NCI-H510A treated with DMSO at 0.1 percent for 48 hours (cell line): Measurements from ENCODE around the gene NFATC2IP.
A peak's percentile ranks its signal among the peaks of the same experiment; 100 is the strongest.

Source experiments
- DNase-seq: peaks from one replicate; lab custom pipeline; 2025; lab: John Stamatoyannopoulos, UW

The NFATC2IP gene

DNA sequence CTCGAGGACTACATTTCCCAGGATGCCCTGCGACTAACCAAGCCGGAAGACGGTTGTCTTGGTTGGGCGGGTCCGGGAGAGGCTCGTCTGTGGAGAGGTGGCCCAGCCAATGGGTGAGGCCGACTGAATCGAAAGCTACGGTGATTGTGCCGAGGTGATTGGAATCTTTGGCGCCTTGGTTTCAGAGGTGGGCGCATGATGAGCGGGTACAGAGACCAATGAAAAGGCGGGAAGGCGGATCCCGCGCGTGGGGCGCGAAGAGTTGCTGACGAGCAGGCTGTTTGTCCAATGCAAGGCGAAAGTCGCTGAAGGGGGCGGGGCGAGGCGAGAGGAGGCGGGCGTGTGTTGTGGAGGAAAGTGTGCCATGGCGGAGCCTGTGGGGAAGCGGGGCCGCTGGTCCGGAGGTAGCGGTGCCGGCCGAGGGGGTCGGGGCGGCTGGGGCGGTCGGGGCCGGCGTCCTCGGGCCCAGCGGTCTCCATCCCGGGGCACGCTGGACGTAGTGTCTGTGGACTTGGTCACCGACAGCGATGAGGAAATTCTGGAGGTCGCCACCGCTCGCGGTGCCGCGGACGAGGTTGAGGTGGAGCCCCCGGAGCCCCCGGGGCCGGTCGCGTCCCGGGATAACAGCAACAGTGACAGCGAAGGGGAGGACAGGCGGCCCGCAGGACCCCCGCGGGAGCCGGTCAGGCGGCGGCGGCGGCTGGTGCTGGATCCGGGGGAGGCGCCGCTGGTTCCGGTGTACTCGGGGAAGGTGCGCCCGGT, at the start of gene NFATC2IP:
TSS of gene NFATC2IP (plus strand) at position 290 of the 762 bp plus-strand sequence. CDS start at position 365, 75 bp downstream.
- peak; percentile 100 for DNase-seq

DNA sequence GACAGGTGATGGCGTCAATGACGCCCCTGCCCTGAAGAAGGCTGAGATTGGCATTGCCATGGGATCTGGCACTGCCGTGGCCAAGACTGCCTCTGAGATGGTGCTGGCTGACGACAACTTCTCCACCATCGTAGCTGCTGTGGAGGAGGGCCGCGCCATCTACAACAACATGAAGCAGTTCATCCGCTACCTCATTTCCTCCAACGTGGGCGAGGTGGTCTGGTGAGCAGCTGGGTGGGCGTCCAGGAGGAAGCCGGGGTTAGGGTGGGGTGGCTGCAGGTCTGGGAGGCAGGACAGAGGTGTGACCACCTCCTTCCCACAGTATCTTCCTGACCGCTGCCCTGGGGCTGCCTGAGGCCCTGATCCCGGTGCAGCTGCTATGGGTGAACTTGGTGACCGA, 48.9 kb upstream of the NFATC2IP start:
- DNase-seq: no peak

DNA sequence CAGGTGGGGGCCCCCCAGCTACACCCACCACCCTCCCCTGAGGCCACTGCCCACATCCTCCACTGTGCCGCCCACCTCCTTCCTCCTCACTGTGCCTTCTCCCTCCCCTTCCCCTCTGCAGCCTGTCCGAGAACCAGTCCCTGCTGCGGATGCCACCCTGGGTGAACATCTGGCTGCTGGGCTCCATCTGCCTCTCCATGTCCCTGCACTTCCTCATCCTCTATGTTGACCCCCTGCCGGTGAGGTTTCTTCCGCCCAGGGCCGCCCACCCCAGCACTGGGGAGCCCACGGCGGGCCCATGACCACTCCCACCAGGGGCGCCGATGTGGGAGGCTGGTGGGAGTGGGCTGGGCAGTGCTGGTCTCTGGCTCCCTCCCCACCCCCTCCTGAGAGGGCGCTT, 47.8 kb upstream of the NFATC2IP start:
- no peak for DNase-seq

DNA sequence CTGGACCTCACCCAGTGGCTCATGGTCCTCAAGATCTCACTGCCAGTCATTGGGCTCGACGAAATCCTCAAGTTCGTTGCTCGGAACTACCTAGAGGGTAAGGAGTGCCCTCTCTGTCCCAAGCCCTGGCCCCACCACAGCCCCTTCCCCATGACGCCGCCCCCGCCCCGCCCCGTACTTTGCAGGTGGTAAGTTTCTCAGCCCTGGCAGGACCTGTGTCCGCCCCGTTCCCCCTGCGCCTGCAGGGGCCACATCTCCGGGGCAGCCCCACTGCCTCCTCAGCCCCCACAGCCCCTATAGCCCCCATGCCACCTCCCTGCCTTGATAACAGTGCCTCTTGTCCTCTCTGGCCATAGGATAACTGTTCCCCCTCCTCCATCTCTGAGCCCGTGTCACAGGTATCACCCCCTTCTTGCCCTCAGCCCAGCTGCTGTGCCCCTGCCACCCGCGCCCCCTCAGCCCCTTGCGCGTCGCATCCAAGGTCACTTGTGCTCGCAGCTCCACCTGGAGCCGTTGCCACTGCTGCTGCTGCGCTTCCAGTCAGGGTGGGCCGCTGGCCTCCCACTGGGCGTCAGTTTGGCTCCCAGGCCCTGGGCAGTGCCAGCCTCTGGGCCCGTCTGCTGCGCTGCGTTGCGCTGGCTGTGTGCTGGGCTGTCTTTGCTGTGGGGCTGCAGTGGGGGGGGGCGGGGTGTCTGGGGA, 47.2 kb upstream of the NFATC2IP start:
- no peak for DNase-seq

DNA sequence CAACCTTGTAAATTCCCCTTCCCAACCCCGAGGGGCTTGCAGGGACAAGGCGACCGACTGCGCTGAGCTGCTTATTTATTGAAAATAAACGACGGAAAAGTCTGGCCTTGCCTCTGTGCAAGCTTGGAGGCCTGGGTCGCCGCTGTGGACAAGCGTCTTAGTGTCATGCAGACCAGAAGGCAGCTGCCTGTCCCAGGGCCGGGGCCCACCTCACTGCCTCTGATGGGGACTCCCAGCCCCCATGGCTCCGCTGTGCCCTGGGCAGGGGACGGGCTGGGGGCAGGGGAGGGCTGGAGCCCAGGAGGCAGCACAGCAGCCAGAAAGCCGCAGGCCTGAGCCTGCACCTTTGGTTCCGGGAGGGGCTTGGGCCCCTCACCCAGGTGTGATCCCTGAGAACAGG, 46.4 kb upstream of the NFATC2IP start:
- no peak for DNase-seq

DNA sequence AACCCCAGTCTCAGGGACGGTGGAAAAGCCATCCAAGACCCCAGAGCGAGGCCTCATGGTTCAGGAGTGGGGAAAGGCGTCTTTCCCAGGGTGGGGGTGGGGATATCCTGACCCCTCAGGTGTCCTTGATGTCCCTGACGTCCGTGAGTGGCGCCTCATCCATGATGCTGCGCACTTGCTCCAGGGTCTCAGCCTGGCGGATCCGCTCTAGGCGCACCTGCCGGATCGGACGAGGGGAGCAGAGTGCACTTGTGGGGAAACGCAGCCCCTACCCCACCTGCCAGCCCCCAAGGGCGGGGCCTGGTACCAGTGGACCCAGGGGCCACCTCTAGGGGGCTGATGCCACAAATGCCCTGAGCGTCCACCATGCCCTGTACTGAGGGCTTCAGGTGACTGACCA, 45.9 kb upstream of the NFATC2IP start:
- DNase-seq: no peak

DNA sequence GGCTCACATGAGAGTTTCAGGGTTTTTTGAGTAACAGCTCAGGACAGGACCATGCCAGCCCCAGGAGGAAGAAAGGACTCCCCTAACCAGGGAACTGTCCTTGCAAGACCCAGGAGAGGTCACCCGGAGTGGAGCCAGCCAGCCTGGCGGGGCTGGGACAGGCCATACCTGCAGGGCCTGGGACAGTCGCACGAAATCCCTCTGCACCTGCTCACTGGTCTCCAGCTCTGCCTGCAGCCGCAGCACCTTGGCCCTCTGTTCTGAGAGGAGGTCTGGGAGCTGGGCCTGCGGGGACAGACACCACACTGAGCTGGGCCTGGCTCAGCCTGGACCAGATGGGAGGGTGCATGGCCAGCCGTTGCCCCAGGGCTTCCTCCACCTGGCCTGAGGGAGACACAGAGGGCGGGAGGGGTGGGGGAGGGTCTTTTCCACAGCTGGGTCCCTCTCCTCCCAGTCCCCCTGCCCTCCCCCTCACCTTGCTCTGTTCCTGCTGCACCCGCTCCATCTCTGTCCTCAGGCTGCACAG, 45.4 kb upstream of the NFATC2IP start:
- DNase-seq: no peak

DNA sequence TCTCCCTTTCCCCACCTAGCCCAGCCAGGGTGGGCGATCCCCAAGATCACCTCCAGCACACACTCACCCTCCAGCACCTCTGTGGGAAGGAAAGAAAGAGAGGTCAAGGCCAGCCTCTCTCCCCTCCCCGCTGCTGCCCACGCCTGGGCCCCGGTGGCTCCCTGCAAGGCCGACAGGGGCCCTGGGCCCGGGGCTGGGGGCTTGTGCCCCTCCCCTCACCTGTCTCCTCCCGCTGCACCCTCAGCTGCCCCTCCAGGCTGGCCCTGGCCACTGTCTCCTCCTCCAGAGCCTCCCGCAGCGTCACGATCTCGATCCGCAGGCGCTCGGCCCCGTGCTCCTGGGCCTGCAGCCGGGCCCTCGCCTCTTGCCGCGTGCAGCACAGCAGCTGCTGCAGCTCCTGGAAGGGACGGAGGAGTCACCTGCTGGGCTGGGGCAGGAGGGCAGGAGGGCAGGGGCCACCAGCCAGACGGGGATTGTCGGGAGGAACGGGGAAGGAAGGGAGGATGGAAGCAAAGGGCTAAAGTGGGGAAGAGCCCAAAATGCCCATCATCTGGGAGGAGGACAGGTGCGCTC, 44.9 kb upstream of the NFATC2IP start:
- DNase-seq: no peak

DNA sequence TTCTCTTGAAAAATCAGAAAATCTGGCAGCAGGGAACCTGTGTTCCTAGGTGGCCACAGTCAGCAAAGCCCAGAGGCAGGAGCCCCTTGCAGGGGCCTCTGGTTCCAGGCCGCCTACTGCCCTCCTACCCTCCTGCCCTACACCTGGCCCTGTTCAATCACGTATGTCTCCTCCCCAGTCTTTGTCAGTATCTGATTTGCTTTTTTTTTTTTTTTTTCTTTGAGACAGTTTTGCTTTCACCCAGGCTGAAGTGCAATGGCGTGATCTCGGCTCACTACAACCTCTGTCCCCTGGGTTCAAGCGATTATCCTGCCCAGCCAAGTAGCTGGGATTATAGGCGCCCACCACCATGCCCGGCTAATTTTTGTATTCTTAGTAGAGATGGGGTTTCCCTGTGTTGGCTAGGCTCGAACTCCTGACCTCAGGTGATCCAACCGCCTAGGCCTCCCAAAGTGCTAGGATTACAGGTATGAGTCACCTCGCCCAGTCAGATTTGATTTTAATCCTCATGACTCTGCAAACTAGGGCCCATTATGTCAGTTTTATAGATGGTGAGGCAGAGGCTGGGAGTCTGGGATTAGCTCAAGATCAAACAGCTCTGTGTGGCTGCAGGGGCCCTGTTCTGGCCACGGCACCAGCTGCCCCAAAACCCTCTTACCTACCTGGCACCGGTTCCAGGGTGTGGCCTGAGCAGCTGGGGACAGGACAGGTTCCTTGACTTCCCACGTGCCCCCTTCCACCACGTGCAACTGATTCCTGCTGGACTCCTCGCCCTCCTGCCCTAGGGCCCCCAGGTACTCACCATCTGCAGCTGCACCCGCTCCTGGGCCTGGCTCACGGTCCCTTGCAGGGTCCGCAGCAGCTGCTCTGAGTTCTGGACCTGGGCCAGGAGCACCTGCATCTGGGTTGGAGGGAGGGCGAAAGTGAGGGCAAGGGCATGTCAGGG, 40.4 kb upstream of the NFATC2IP start:
- DNase-seq: peak; percentile 54

DNA sequence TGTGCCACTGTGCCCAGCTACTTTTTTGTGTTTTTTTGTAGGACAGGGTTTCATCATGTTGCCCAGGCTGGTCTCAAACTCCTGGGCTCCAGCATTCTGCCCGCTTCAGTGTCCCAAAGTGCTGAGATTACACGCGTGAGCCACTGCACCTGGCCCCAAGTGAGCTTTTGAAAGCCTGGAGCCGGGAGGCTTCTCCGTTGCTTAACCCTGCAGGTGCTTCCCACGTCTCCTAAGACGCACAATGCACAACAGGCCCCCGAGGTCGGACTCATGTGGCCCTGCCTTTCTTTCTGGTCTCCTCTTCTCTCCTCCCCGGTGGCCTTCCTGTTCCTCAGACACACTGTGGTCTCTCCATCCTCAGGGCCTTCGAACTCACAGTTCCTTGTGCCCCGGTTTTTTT, 38.2 kb upstream of the NFATC2IP start:
- DNase-seq: no peak

DNA sequence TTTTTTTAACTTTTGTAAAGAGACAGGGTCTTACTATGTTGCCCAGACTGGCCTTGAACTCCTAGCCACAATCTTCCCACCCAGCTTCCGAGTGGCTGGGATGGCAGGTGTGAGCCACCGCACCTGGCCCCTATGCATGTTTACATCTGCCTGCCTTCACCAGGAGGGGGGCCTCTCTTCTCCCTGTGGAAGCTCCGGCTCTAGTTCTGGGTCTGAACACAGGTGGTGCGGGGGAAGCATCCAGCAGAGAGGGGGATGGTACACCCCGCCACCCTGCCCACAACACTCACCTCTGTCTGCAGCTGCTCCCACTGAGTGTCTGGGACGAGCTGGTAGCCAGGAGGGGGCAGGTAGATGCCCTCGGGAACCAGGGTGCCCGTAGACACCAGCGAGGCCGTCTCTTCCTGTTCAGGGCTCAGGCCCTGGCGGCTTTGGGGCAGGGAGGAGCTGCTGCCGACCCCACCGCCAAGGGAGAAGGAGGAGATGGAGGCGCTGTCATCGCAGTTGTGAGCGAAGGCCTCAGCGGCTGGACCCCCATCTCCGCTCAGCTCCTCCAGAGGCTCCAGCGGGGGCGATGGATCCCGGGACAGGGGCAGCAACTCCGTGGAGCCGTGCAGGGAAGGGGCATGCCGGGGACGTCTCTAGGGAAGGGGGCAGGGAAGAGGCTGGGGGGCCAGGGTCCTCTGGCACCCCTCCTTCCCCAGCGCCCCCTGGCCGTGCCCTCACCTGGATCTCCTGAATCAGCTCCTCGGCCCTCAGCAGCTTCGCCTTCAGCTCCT, 36.6 kb upstream of the NFATC2IP start:
- DNase-seq: peak; percentile 89

DNA sequence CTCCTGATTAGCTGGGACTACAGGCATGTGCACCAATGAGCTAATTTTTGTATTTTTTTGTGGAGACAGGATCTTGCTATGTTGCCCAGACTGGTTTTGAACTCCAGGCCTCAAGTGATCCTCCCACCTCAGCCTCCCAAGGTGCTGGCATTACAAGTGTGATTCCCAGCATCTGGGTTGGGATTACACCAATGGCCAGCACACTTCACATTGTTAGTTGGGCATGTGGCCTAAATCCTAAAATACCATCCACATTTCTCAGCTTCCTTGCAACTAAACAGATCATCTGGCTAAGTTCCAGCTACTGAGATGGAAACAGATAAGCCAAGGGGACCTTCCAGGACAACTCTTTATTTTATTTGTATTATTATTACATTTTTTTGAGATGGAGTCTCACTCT, 35.6 kb upstream of the NFATC2IP start:
- no peak for DNase-seq

DNA sequence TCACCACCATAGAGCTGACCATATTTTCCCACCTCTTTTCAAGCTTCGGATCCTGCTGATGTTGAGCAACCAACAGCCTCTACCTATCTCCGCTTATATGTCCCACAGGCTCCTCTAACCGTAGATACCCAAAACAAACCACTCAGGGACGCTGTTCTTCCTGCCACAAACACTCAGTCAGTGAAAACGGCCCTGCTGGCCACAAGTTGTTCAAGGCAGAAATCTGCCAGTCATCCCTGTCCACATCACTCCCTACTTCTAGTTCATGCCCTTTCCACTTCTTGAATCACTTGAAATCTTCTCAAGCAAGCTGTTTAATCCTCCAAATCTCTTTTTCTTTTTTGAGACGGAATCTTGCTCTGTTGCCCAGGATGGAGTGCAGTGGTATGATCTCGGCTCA, 33.6 kb upstream of the NFATC2IP start:
- no peak for DNase-seq

DNA sequence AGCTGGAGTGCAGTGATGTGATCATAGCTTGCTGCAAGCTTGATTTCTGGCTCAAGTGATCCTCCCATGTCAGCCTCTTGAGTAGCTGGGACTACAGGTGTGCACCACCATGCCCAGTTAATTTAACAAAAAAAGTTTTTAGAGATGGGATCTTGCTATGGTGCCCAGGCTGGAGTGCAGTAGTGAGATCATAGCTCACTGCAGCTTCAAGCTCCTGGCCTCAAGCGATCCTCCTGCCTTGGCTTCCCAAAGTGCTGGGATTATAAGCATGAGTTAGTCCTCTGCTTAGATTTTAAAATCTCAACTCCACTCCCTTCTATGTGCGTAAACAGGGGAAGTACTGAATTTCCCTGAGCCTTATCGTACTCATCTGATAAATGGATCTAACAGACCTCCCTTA, 32.0 kb upstream of the NFATC2IP start:
- DNase-seq: no peak

DNA sequence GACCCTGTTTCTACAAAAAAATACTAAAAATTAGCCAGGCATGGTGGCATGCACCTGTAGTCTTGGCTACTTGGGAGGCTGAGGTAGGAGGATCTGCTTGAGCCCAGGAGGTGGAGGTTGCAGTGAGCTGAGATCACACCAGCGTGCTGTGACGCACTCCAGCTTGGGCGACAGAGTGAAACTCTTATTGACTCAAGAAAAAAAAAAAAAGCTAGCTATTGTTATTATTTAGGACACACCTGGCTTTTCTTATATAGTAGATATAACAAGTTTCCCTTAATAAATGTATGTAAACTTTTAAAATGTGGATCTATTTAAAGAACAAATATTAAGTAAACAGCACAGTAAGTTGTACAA, 27.5 kb upstream of the NFATC2IP start:
- peak; percentile 74 for DNase-seq

DNA sequence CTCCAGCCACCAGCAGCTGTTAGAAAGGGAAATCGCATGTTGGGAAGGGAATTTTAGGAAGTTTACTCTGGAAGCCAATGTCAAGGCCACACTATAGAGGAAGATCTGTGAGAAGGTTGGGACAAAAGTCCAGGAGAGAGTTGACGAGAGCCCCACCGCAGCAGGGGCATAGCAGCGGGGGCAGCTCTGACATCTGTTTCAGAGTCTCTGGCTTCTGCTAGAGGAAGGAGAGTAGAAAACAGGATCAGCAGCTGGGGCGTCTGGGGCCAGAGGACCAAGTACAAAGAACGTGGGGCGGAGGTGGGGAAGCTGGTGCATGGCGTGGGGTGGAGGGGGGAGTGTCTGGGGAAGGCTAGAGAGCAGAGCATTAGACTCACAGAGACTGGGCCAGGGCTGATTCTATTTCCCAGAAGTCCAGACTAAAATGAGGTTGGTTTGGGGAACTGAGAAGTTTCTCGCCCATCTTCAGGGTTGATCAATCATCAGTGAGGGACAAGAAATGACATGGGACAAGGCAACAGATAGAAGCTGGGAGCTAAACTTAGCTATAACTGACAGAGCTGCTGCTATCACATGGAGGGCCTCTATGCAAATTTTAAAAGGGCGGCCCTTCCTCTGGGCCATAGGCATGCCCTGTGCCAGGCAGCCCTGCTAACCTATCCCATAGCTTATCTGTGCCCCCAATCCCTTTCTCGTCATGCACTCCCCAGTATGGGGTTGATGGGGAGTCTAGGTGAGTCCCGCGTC, 26.9 kb upstream of the NFATC2IP start:
- peak; percentile 74 for DNase-seq

DNA sequence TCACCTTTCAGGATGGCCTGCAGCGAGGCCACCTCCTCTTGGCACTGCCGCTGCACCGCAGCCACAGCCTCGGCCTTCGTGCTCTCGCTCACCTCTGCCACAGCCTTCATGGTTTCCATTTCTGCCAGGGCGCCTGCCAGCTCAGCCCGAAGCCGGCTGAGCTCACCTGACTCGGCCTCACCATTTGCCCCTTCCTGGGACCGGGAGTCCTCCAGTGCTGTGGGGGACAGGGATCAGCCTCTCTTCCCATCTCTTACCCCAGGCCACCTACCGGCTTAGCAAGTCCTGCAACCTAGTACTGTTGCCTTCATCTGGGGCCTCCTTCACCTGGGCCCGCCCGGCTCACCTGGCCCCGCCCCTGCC, 26.4 kb upstream of the NFATC2IP start:
- DNase-seq: no peak

DNA sequence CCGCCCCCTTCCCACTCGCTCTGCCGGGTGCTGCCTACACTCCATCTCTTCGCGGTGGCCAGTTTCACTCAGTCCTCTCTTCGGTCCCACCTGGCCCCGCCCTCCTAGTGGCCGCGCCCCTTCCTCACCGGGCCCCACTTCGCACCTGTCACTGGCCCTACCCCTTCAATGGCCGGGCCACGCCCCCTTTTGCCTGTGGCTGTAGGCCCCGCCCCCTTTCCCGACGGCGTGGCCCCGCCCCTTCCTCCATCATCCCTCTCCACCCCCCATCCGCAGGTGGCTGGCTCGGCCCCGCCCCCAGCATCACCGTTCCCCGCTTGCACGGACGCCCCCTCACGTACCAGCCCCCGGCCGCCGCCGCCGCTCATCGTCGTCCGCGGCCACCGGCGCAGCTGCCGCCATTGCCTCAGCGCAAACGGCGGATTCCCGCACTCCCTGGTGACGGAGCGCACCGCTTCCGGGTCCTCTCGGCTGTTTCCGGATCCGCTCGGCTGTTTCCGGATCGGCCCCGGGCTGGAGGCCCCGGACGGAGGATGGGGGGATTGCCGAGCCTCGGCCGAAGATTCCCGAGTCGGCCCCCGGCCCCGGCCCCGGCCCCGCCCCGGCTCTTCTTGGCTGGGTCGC, 25.9 kb upstream of the NFATC2IP start, which contains the start of gene RABEP2:
TSS of gene RABEP2 (minus strand) at position 477 of the 624 bp plus-strand sequence. CDS start at position 402, 75 bp downstream.
- peak; percentile 99 for DNase-seq

DNA sequence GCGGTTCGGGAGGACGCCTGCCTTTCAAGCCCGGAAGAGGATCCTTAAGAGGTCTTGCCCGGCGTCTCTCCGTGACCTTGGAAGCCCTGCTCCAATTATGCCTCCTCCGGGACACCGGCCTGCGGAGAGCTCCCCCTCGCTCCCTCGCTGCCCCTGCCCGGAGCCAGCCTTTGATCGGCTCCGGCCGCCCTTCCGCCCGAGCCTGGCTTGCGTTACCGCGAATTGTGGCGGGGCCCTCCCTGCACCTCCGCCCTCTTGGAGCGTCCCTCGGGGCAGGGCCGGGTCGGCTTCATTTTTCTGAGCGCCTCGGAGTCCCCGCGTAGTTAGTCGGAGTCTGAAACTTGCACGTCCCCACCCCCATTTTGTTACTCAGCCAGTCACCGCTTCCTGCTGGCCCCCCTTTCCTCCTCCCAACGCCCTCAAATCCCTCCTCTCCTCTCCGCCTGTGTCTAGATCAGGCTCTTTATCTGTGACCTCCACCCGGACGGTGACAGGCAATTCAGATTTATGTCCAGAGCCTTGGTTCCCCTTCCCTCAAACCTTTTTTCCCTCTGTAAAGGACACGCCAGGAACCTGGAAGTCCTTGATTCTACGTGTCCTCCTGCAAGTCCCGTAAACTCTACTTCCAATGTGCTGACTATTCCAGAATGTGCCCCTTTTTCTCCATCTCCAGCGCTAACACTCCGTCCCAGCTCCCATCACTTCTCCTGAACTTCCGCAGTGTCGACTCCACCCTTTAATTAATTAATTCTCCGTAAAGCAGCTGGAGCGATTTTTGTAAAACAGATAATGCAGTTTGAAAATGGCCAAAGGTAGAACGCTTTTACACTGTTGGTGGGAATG, 25.1 kb upstream of the NFATC2IP start:
- DNase-seq: peak; percentile 88
